Thoracic aorta (tissue), 2 donors: ENCODE results near the gene KRT16. TPM values are rescaled to one million over a fixed set of nuclear protein-coding genes. Genes with fewer than 3 reads are reported as not detected.

Experiments
- ATAC-seq: fragments of 150-250 bp; one replicate; pipeline ENCODE4 v1.8.0; 2017; ENCODE audit warnings: low read depth; ENCODE audit not compliant: insufficient number of reproducible peaks, low FRiP score
- DNase-seq: peaks from one replicate; pipeline ENCODE4 v3.0.0-alpha.2; 2020; ENCODE audit warnings: low spot score
- H3K27ac ChIP-seq, 2 donors: fragments of 200-600 bp; sonication (generic); 1 replicate in 1 of 2; 2 replicates in 1 of 2; pipeline ENCODE4 v1.5.1; 2016; ENCODE audit warnings: mild to moderate bottlenecking in 2 of 2, moderate library complexity in 2 of 2
- H3K27me3 ChIP-seq: fragments of 200-600 bp; sonication (generic); replicated peaks from 2 replicates; pipeline ENCODE4 v1.6.0; 2016; ENCODE audit warnings: mild to moderate bottlenecking; ENCODE audit not compliant: insufficient read depth
- H3K36me3 ChIP-seq: fragments of 200-600 bp; sonication (generic); one replicate; pipeline ENCODE4 v1.5.1; 2016
- H3K4me1 ChIP-seq, 2 donors: fragments of 200-600 bp; sonication (generic); 1 replicate in 1 of 2; 2 replicates in 1 of 2; pipeline versions ENCODE4 v1.5.1 to v1.6.0; 2016; ENCODE audit warnings: low read depth in 2 of 2, mild to moderate bottlenecking in 1 of 2; ENCODE audit not compliant: control insufficient read depth in 1 of 2
- H3K4me3 ChIP-seq: fragments of 200-600 bp; sonication (generic); 2 replicates; pipeline ENCODE4 v1.5.1; 2016; ENCODE audit warnings: mild to moderate bottlenecking
- H3K9me3 ChIP-seq: fragments of 200-600 bp; sonication (generic); 2 replicates; pipeline ENCODE4 v1.5.1; 2016
- total RNA-seq, 2 donors: library from RNA; depleted of rRNA; stranded (reverse); fragments of >200 nt; gene quantifications; one replicate each; pipeline versions ENCODE4 v1.1.0 to v1.2.3, GENCODE V29; 2016
- TF ChIP-seq, protein P1 (sequence below): fragments of 200-600 bp; sonication (generic); IDR thresholded peaks from one replicate; pipeline ENCODE4 v1.5.1; 2019; ENCODE audit warnings: antibody characterized with exemption

KRT16 gene
- total RNA-seq, 2 donors from 2014 or later = 6.5 to 16.8 TPM

DNA sequence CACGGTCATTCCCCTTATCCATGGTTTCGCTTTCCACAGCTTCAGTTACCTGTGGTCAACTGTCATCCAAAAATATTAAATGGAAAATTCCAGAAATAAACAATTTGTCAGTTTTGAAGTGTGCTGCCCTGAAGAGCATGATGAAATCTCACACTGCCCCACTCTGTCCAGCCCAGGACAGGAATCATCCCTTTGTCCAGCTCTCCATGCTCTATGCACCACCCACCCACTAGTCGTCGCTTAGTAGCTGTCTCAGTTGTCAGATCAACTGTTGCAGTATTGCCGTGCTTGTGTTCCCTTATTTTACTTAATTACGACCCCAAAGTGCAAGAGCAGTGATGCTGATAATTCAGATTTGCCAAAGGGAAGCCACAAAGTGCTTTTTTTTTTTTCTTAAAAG lies 51.0 kb downstream of the KRT16 start:
- H3K27me3 ChIP-seq = peaks cover 7% of the 10 kb centered on the region
- H3K4me1 ChIP-seq = no peaks in the 10 kb centered on the region
- no peak overlapping the region for H3K27ac ChIP-seq
- no peak overlapping the region for H3K4me3 ChIP-seq
- DNase-seq (no peak), ATAC-seq (no peak)
- no peaks in the 10 kb centered on the region for H3K9me3 ChIP-seq
- TF ChIP-seq, protein P1, sequence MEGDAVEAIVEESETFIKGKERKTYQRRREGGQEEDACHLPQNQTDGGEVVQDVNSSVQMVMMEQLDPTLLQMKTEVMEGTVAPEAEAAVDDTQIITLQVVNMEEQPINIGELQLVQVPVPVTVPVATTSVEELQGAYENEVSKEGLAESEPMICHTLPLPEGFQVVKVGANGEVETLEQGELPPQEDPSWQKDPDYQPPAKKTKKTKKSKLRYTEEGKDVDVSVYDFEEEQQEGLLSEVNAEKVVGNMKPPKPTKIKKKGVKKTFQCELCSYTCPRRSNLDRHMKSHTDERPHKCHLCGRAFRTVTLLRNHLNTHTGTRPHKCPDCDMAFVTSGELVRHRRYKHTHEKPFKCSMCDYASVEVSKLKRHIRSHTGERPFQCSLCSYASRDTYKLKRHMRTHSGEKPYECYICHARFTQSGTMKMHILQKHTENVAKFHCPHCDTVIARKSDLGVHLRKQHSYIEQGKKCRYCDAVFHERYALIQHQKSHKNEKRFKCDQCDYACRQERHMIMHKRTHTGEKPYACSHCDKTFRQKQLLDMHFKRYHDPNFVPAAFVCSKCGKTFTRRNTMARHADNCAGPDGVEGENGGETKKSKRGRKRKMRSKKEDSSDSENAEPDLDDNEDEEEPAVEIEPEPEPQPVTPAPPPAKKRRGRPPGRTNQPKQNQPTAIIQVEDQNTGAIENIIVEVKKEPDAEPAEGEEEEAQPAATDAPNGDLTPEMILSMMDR = no peak
- H3K36me3 ChIP-seq = no peaks in the 10 kb centered on the region

Other genes starting within 250 kb of the KRT16 start
- not detected for gene KRT33B, start 243.0 kb downstream of the KRT16 start, total RNA-seq
- gene KRT34, start 230.5 kb downstream of the KRT16 start, total RNA-seq = not detected
- not detected for gene KRT31, start 215.2 kb downstream of the KRT16 start, total RNA-seq
- not detected for gene KRT37, start 188.2 kb downstream of the KRT16 start, total RNA-seq
- gene KRT38, start 171.8 kb downstream of the KRT16 start, total RNA-seq = not detected
- not detected for gene KRT32, start 145.4 kb downstream of the KRT16 start, total RNA-seq
- not detected for gene KRT35, start 131.6 kb downstream of the KRT16 start, total RNA-seq
- gene KRT36, start 122.9 kb downstream of the KRT16 start, total RNA-seq = not detected
- 1 to 10 TPM in 1 of 2 donors, not detected in 1; 1.4 TPM for gene KRT13, start 107.2 kb downstream of the KRT16 start, total RNA-seq
- gene KRT15, start 93.9 kb downstream of the KRT16 start, total RNA-seq = under 1 TPM in 1 of 2 donors, not detected in 1; 0.68 TPM
- 10 to 100 TPM in 1 of 2 donors, 1 to 10 TPM in 1; 2.4 to 66.8 TPM for gene KRT19, start 84.5 kb downstream of the KRT16 start, total RNA-seq
- under 1 TPM in 1 of 2 donors, not detected in 1; 0.42 TPM for gene KRT9, start 40.7 kb downstream of the KRT16 start, total RNA-seq
- 10 to 100 TPM in 1 of 2 donors, 1 to 10 TPM in 1; 6.9 to 18.7 TPM for gene KRT14, start 25.9 kb downstream of the KRT16 start, total RNA-seq
- 10 to 100 TPM; 74.7 to 87.1 TPM for gene KRT17, start 11.8 kb upstream of the KRT16 start, total RNA-seq
- gene EIF1, start 76.1 kb upstream of the KRT16 start, total RNA-seq = 100 to 1,000 TPM; 167 to 318 TPM
- gene GAST, start 99.6 kb upstream of the KRT16 start, total RNA-seq = not detected
- under 1 TPM in 1 of 2 donors, not detected in 1; 0.35 TPM for gene HAP1, start 121.9 kb upstream of the KRT16 start, total RNA-seq
- 10 to 100 TPM; 82.4 to 98.7 TPM for gene JUP, start 173.9 kb upstream of the KRT16 start, total RNA-seq
- gene P3H4, start 199.2 kb upstream of the KRT16 start, total RNA-seq = 10 to 100 TPM; 20.7 to 41.0 TPM
- gene FKBP10, start 200.2 kb upstream of the KRT16 start, total RNA-seq = 100 to 1,000 TPM; 125 to 188 TPM
- 10 to 100 TPM; 62.1 to 69.7 TPM for gene NT5C3B, start 223.5 kb upstream of the KRT16 start, total RNA-seq
- gene KLHL10, start 225.1 kb upstream of the KRT16 start, total RNA-seq = not detected